MM.1S (cell line): ENCODE data around the gene SRRM2.

Source experiments
- DNase-seq: peaks from one replicate; pipeline ENCODE4 v3.0.0-alpha.2; 2015
- H2AFZ ChIP-seq: fragments of 300-600 bp; sonication (generic); 2 replicates; pipeline ENCODE4 v1.6.0; 2016; ENCODE audit warnings: antibody characterized with exemption, low read length
- H3F3A ChIP-seq: fragments of 300-600 bp; sonication (generic); 2 replicates; pipeline ENCODE4 v1.6.1; 2016; ENCODE audit warnings: mild to moderate bottlenecking, antibody characterized with exemption, low read length, moderate library complexity, mixed read lengths; ENCODE audit not compliant: insufficient read depth
- H3K27ac ChIP-seq: fragments of 300-600 bp; sonication (generic); 2 replicates; pipeline ENCODE4 v1.5.1; 2016; ENCODE audit warnings: mild to moderate bottlenecking, low read length
- H3K27me3 ChIP-seq: fragments of 300-600 bp; sonication (generic); replicated peaks from 2 replicates; pipeline ENCODE4 v1.6.0; 2016; ENCODE audit warnings: low read length; ENCODE audit not compliant: insufficient read depth
- H3K36me3 ChIP-seq: fragments of 300-600 bp; sonication (generic); replicated peaks from 2 replicates; pipeline ENCODE4 v1.6.1; 2016; ENCODE audit warnings: mild to moderate bottlenecking, low read length, mixed read lengths; ENCODE audit not compliant: insufficient read depth
- H3K4me1 ChIP-seq: fragments of 300-600 bp; sonication (generic); 2 replicates; pipeline ENCODE4 v1.6.1; 2016; ENCODE audit warnings: low read length, mixed read lengths
- H3K4me2 ChIP-seq: fragments of 300-600 bp; sonication (generic); 2 replicates; pipeline ENCODE4 v1.6.0; 2016; ENCODE audit warnings: low read depth, low read length
- H3K4me3 ChIP-seq: fragments of 300-600 bp; sonication (generic); 2 replicates; pipeline ENCODE4 v1.5.1; 2016; ENCODE audit warnings: low read length, mixed read lengths
- H3K79me2 ChIP-seq: fragments of 300-600 bp; sonication (generic); 2 replicates; pipeline ENCODE4 v1.6.1; 2016; ENCODE audit warnings: mixed run types, low read length, mixed read lengths
- H3K9ac ChIP-seq: fragments of 300-600 bp; sonication (generic); 2 replicates; pipeline ENCODE4 v1.6.1; 2016; ENCODE audit warnings: low read length, mixed read lengths
- H3K9me2 ChIP-seq: fragments of 300-600 bp; sonication (generic); replicated peaks from 2 replicates; pipeline ENCODE4 v1.6.1; 2016; ENCODE audit warnings: mild to moderate bottlenecking, low read length, mixed read lengths; ENCODE audit not compliant: insufficient read depth
- H3K9me3 ChIP-seq: fragments of 300-600 bp; sonication (generic); replicated peaks from 2 replicates; pipeline ENCODE4 v1.6.1; 2016; ENCODE audit warnings: mild to moderate bottlenecking, low read length, mixed read lengths; ENCODE audit not compliant: insufficient read depth
- H4K20me1 ChIP-seq: fragments of 300-600 bp; sonication (generic); 2 replicates; pipeline ENCODE4 v1.6.1; 2016; ENCODE audit warnings: mild to moderate bottlenecking, low read length, moderate library complexity, mixed read lengths; ENCODE audit not compliant: insufficient read depth
- CTCF ChIP-seq: fragments of 300-600 bp; sonication (generic); IDR thresholded peaks from 2 replicates; pipeline ENCODE4 v1.5.1; 2016; ENCODE audit warnings: antibody characterized with exemption, low read length, mixed read lengths
- EZH2 ChIP-seq: fragments of 300-600 bp; sonication (generic); optimal IDR thresholded peaks from 2 replicates; pipeline ENCODE3; 2017; ENCODE audit warnings: low read depth, mild to moderate bottlenecking, antibody characterized with exemption, low read length, mixed read lengths
- EZH2phosphoT487 ChIP-seq: fragments of 300-600 bp; sonication (generic); IDR thresholded peaks from 2 replicates; pipeline ENCODE4 v1.6.1; 2018; ENCODE audit warnings: antibody characterized with exemption, low read length

SRRM2 gene

DNA sequence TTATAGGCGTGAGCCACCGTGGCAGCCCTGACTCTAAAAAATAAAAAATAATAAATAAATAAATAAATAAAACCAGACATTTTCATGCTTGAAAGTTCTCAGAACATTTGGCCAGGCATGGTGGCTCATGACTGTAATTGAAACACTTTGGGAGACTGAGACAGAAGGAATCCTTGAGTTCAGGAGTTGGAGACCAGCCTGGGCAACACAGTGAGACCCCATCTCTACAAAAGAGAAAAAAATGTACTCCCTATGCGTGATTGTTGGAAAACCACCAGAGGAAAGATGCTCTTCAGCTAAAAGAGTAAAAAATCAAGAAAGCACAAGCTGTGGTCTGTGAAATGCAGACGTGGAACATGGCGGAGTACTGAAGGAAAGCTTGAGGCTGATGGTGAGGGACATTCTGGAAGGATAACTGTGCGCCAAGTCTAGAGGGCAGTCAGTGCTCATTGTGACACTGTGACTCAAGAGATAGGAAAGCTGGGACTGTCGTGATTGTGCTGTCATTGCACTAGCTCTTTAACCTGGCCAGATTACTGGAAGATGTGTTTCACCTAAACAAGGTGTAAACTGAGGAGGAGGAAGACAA, 28.3 kb upstream of the SRRM2 start:
- H3K4me2 ChIP-seq = no peak overlapping the region
- no peaks in the 10 kb centered on the region for H3K9me2 ChIP-seq
- peaks cover 17% of the 10 kb centered on the region for H3K27me3 ChIP-seq
- no peak for DNase-seq
- TF ChIP-seq EZH2 (no peak), CTCF (no peak)
- H3K4me1 ChIP-seq = no peaks in the 10 kb centered on the region
- H3K36me3 ChIP-seq = no peaks in the 10 kb centered on the region
- H2AFZ ChIP-seq = no peak overlapping the region
- H3K4me3 ChIP-seq = no peak overlapping the region
- H3K9ac ChIP-seq = no peak overlapping the region
- H3K27ac ChIP-seq = no peak overlapping the region
- H3F3A ChIP-seq = no peaks in the 10 kb centered on the region
- H4K20me1 ChIP-seq = no peaks in the 10 kb centered on the region
- no peaks in the 10 kb centered on the region for H3K79me2 ChIP-seq
- no peaks in the 10 kb centered on the region for H3K9me3 ChIP-seq

DNA sequence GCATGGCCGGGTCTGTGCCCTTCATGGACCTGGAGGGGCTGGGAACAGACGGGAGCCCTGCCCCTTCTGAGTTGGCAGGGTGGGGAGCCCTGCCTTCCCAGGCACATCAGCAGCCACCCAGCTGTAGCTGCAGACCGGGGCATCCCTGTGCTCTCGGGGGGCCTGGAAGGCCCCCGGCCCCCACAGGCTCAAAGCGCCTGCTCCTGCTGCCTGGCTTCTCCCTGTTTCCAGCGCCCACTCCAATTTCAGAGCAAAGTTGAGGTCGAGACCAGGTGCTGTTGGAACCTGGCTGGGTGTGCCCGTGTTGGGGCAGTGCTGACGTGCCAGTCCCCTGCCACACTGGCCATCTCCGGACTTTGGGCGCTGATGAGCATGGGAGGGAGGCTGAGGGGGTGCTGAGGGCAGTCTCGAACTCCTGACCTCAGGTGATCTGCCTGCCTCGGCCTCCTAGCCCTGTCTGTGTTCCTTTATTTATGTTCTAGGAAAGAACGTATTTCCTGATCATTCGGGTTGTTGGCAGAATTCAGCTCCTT, 27.6 kb upstream of the SRRM2 start:
- Histone ChIP-seq H3K4me1 (no peaks in the 10 kb centered on the region), H3K9me3 (no peaks in the 10 kb centered on the region), H3K27me3 (peaks cover 17% of the 10 kb centered on the region), H3K36me3 (no peaks in the 10 kb centered on the region), H3F3A (no peaks in the 10 kb centered on the region), H4K20me1 (no peaks in the 10 kb centered on the region), H3K9me2 (no peaks in the 10 kb centered on the region), H2AFZ (no peak overlapping the region), H3K9ac (no peak overlapping the region), H3K4me3 (no peak overlapping the region), H3K27ac (no peak overlapping the region), H3K4me2 (no peak overlapping the region), H3K79me2 (no peaks in the 10 kb centered on the region)
- no peak for DNase-seq
- TF ChIP-seq EZH2phosphoT487 (no peak), CTCF (no peak), EZH2 (no peak)

DNA sequence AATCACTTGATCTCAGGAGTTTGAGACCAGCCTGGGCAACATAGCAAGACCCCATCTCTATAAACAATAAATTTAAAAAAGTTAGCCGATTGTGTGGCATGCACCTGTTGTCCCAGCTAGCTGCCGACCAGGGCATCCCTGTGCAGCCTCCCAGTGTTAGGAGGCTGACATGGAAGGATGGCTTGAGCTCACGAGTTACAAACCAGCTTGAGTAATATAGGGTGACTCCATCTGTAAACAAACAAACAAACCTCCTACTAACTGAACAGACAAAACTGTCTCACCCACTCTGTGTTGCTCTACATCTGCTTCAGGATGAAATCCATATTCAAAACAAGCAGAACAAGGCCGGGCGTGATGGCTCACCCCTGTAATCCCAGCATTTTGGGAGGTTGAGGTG, 25.5 kb upstream of the SRRM2 start:
- no peaks in the 10 kb centered on the region for H3F3A ChIP-seq
- no peaks in the 10 kb centered on the region for H3K9me2 ChIP-seq
- no peak overlapping the region for H3K27ac ChIP-seq
- TF ChIP-seq EZH2phosphoT487 (no peak), CTCF (no peak), EZH2 (no peak)
- no peak for DNase-seq
- no peaks in the 10 kb centered on the region for H3K4me1 ChIP-seq
- no peaks in the 10 kb centered on the region for H3K79me2 ChIP-seq
- no peak overlapping the region for H2AFZ ChIP-seq
- H3K9ac ChIP-seq = no peak overlapping the region
- H3K9me3 ChIP-seq = no peaks in the 10 kb centered on the region
- no peak overlapping the region for H3K4me3 ChIP-seq
- no peaks in the 10 kb centered on the region for H4K20me1 ChIP-seq
- no peak overlapping the region for H3K4me2 ChIP-seq
- H3K36me3 ChIP-seq = no peaks in the 10 kb centered on the region
- peaks cover 32% of the 10 kb centered on the region for H3K27me3 ChIP-seq
